ENCODE results near the gene GIMD1. TPM values are rescaled to one million over a fixed set of nuclear protein-coding genes. Genes with fewer than 3 reads are reported as not detected.
"Not testable (repeated sequence)": the region's sequence is repeated elsewhere in the genome, so short reads cannot be mapped to it uniquely, and the experiment has no call there.

Gene GIMD1
- not detected for total RNA-seq

DNA sequence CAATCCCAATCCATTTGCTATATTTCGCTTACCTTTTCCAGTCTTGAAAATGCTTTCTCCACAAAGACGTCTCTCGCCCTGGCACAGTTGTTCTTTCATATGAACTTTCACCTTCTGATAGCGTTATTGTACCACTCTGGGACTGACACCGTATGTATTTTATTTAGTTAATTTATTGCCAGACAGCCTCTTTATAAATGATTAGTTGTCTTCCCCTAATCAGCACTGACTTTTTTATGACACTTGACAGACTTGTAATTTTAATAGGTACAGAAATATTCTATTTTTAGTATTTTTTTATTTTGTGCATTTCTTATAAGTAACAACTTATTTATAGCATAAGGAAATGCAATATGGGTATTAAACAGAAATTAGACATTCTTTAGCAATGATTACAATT is at the start of gene GIMD1:
Gene GIMD1, minus strand, starts transcription at position 101 of the 400 bp plus-strand sequence. CDS start 1,343 bp downstream, outside the sequence.
- TF ChIP-seq CTCF (IDR thresholded peaks at IDR 0.05): no peak
- no peak for DNase-seq (ENCODE audit: low spot score)
- no peak for ATAC-seq (ENCODE audit: low FRiP score)

- ATAC-seq (ENCODE audit: low FRiP score) (no peak), DNase-seq (ENCODE audit: low spot score) (no peak)
- TF ChIP-seq CTCF (IDR thresholded peaks at IDR 0.05): no peak
Measured at GRCh38 chr4:106414366-106414765, 45.8 kb upstream of the GIMD1 start.

DNA sequence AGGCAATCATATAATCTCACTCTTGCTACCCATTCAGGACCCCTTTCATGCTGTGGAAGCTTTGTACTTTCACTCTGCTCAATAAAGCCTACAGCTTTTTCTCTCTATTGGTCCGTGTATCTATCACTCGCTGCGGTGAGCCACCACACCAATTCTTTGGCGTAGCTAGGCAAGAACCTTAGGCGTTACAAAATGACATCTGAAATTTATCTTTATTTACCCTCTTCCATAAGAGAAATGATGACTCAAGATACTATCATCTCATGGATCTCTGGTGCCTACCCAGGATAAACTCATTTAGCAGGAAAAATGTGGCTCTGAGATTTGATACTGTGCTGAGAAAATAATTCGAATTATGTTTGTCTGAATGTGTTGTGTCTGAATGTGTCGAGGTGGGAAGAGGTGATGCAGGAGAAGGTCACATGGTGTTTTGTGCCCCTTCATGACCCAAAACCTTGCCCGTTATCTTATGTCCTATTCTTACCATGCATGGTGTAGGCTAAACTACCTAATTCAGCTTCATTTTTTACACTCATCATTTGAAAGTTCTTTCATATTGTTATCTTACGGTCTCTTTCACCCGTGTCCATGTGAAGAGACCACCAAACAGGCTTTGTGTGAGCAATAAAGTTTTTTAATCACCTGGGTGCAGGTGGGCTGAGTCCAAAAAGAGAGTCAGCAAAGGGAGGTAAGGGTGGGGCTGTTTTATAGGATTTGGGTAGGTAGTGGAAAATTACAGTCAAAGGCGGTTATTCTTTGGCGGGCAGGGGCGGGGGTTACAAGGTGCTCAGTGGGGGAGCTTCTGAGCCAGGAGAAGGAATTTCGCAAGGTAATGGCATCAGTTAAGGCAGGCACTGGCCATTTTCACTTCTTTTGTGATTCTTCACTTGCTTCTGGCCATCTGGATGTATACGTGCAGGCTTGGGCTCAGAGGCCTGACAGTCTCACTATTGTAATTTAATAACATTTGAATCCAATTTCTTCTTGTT is 41.6 kb upstream of the GIMD1 start:
- TF ChIP-seq CTCF (IDR thresholded peaks at IDR 0.05): no peak
- DNase-seq (ENCODE audit: low spot score) (no peak), ATAC-seq (ENCODE audit: low FRiP score) (no peak)

- DNase-seq (ENCODE audit: low spot score); ATAC-seq (ENCODE audit: low FRiP score): not testable (repeated sequence)
Measured at GRCh38 chr4:106408004-106408403, 39.4 kb upstream of the GIMD1 start.

- no peak for ATAC-seq (ENCODE audit: low FRiP score)
- no peak for TF ChIP-seq CTCF (IDR thresholded peaks at IDR 0.05)
- DNase-seq (ENCODE audit: low spot score): no peak
Measured at GRCh38 chr4:106401157-106401556, 32.6 kb upstream of the GIMD1 start.

- not testable (repeated sequence) for DNase-seq (ENCODE audit: low spot score)
Measured at GRCh38 chr4:106398898-106399297, 30.3 kb upstream of the GIMD1 start.

DNA sequence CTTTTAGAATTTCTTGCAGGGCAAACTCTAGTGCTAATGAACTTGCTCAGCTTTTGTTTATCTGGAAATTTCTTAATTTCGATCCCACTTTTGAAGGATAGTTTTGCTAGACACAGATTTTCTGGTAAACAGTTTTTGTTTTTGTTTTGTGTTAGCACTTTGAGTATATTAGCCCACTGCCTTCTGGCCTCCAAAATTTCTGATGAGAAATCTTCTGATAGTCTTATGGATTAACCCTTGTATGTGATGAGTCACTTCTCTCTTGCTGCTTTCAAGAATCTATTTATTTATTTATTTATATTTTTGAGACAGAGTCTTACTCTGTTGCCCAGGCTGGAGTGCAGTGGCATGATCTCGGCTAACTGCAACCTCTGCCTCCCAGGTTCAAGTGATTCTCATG is 27.0 kb upstream of the GIMD1 start:
- TF ChIP-seq CTCF (IDR thresholded peaks at IDR 0.05): no peak
- DNase-seq (ENCODE audit: low spot score): no peak
- ATAC-seq (ENCODE audit: low FRiP score): no peak

More at GRCh38 chr4:106398898-106399297, 30.3 kb upstream of the GIMD1 start:
- not testable (repeated sequence) for ATAC-seq (ENCODE audit: low FRiP score)

DNA sequence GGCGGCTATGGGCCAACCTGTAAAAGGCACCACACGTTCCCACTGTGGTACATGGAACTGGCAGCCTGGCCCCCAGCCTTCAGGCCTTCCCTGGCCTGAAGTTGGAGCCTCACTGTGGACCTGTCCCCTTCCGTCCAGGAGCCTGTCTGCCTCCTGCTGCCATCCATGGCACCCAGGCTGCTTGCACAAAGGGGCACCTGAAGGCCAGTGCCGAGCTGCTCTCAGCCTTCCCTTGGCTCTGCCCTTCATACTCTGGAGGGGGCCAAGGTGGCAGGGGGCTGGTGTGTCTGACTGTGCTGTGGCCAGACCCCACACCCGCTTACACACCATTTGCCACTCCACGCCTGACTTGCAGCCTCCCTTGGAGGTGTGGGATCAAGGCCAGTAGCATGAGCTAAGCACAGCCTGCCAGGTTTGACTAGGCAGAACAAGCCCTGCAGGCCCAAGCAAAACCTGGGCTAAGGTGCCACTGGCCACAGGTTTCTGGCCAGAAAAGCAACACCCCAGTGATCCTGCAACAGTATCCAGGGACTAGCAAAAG is 17.3 kb upstream of the GIMD1 start:
- no peak for TF ChIP-seq CTCF (IDR thresholded peaks at IDR 0.05)
- no peak for DNase-seq (ENCODE audit: low spot score)
- no peak for ATAC-seq (ENCODE audit: low FRiP score)

Data from omental fat pad (tissue), 4 donors.